Measurements from ENCODE around the gene ERP27. TPM values are rescaled to one million over a fixed set of nuclear protein-coding genes. Genes with fewer than 3 reads are reported as not detected.
A peak's percentile ranks its signal among the peaks of the same experiment; 100 is the strongest.

Gene ERP27
- total and polyA plus RNA-seq, 2 donors (not counting 1 experiment from before 2014, with no cell fraction given): 0.10 to 0.17 TPM

DNA sequence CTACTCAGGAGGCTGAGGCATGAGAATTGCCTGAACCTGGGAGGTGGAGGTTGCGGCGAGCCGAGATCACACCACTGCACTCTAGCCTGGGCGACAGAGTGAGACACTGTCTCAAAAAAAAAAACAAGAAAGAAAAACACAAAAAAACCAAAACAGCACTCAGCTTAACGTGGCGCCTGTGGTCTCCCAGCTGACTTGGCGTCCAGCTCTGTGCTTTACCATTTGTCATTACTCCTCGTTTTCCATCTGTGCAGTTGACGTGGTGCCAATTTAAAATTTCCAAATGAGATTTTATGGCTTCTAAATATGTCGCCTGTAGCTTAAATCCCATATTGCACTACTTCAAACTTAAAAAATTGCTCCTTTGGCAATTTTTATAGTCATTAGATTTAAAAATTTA lies 54.7 kb downstream of the ERP27 start:
- peak in 1 of 2 donors; percentile 39 for DNase-seq (ENCODE audit: low read depth in 2 of 2)
- TF ChIP-seq, protein P1, sequence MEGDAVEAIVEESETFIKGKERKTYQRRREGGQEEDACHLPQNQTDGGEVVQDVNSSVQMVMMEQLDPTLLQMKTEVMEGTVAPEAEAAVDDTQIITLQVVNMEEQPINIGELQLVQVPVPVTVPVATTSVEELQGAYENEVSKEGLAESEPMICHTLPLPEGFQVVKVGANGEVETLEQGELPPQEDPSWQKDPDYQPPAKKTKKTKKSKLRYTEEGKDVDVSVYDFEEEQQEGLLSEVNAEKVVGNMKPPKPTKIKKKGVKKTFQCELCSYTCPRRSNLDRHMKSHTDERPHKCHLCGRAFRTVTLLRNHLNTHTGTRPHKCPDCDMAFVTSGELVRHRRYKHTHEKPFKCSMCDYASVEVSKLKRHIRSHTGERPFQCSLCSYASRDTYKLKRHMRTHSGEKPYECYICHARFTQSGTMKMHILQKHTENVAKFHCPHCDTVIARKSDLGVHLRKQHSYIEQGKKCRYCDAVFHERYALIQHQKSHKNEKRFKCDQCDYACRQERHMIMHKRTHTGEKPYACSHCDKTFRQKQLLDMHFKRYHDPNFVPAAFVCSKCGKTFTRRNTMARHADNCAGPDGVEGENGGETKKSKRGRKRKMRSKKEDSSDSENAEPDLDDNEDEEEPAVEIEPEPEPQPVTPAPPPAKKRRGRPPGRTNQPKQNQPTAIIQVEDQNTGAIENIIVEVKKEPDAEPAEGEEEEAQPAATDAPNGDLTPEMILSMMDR (conservative IDR thresholded peaks at IDR 0.05 in 1 of 2, IDR thresholded peaks at IDR 0.05 in 1 of 2; ENCODE audit: low read depth in 1 of 2, low read length in 2 of 2): no peak
- TF ChIP-seq EZH2 (IDR thresholded peaks at IDR 0.05; ENCODE audit: low read length, missing control alignments): no peak
- no peaks in the 10 kb centered on the region for H3K36me3 ChIP-seq (ENCODE audit: control insufficient read depth, insufficient read depth, low read length)
- H3K9me3 ChIP-seq (ENCODE audit: control insufficient read depth, insufficient read depth, low read depth, low read length): no peaks in the 10 kb centered on the region
- H3K79me2 ChIP-seq (ENCODE audit: control insufficient read depth, insufficient read depth, low read length): no peaks in the 10 kb centered on the region
- no peaks in the 10 kb centered on the region for H3K27me3 ChIP-seq (ENCODE audit: control insufficient read depth, insufficient read depth, low read length)
- no peaks in the 10 kb centered on the region for H4K20me1 ChIP-seq (ENCODE audit: control insufficient read depth, extremely low read depth, insufficient read depth, low read length)
- peak overlapping the region in 1 of 4 experiments; percentile 11 for H3K4me3 ChIP-seq (replicated peaks in 1 of 4; ENCODE audit: control extremely low read depth in 1 of 4, insufficient read depth in 1 of 4, low read depth in 3 of 4, low read length in 4 of 4)
- H2AFZ ChIP-seq (ENCODE audit: low read length): no peak overlapping the region
- H3K9ac ChIP-seq (ENCODE audit: insufficient read depth, low read length): no peak overlapping the region
- peaks cover 6% of the 10 kb centered on the region for H3K4me1 ChIP-seq (ENCODE audit: control insufficient read depth, extremely low read depth, insufficient read depth, low read length)
- no peak overlapping the region for H3K27ac ChIP-seq (ENCODE audit: insufficient read depth, low read length)
- no peak overlapping the region for H3K4me2 ChIP-seq (ENCODE audit: extremely low read depth, insufficient read depth, low read length)

DNA sequence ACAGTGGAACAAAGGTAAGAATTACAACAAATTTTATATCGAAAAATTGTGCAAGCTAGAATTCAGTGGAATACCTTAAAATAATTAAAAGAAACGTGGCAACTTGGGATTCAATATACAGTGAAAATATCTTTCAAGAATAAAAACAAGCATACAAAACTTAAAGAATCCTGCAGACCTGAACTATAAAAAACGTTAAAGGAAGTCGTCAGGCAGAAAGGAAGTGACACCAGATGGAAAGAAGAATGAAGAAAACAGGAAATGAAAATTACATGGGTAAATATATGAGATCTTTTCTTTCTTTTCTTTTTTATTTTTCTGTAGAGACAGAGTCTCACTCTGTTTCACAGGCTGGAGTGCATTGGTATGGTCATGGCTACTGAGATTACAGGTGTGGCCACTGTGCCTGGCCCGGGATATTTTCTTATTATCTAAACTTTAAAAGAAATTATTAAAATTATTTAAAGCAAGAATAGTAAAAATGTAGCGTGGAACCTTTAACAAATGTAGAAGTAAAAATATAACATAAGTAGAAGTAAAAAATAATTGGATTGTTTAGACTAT lies 57.4 kb downstream of the ERP27 start:
- Histone ChIP-seq H3K4me3 (replicated peaks in 1 of 4; ENCODE audit: control extremely low read depth in 1 of 4, insufficient read depth in 1 of 4, low read depth in 3 of 4, low read length in 4 of 4) (no peak overlapping the region), H3K27me3 (ENCODE audit: control insufficient read depth, insufficient read depth, low read length) (no peaks in the 10 kb centered on the region), H3K4me1 (ENCODE audit: control insufficient read depth, extremely low read depth, insufficient read depth, low read length) (peaks cover 6% of the 10 kb centered on the region), H3K9me3 (ENCODE audit: control insufficient read depth, insufficient read depth, low read depth, low read length) (no peaks in the 10 kb centered on the region), H3K36me3 (ENCODE audit: control insufficient read depth, insufficient read depth, low read length) (no peaks in the 10 kb centered on the region), H3K27ac (ENCODE audit: insufficient read depth, low read length) (no peak overlapping the region), H3K79me2 (ENCODE audit: control insufficient read depth, insufficient read depth, low read length) (no peaks in the 10 kb centered on the region), H4K20me1 (ENCODE audit: control insufficient read depth, extremely low read depth, insufficient read depth, low read length) (no peaks in the 10 kb centered on the region), H2AFZ (ENCODE audit: low read length) (no peak overlapping the region), H3K9ac (ENCODE audit: insufficient read depth, low read length) (no peak overlapping the region), H3K4me2 (ENCODE audit: extremely low read depth, insufficient read depth, low read length) (no peak overlapping the region)
- no peak for DNase-seq (ENCODE audit: low read depth in 2 of 2)
- TF ChIP-seq, protein P1 (conservative IDR thresholded peaks at IDR 0.05 in 1 of 2, IDR thresholded peaks at IDR 0.05 in 1 of 2; ENCODE audit: low read depth in 1 of 2, low read length in 2 of 2): no peak
- no peak for TF ChIP-seq EZH2 (IDR thresholded peaks at IDR 0.05; ENCODE audit: low read length, missing control alignments)

- H3K9ac ChIP-seq (ENCODE audit: insufficient read depth, low read length): no peak overlapping the region
- H3K4me1 ChIP-seq (ENCODE audit: control insufficient read depth, extremely low read depth, insufficient read depth, low read length): no peaks in the 10 kb centered on the region
- DNase-seq (ENCODE audit: low read depth in 2 of 2): no peak
- H2AFZ ChIP-seq (ENCODE audit: low read length): no peak overlapping the region
- no peak overlapping the region for H3K4me3 ChIP-seq (replicated peaks in 1 of 4; ENCODE audit: control extremely low read depth in 1 of 4, insufficient read depth in 1 of 4, low read depth in 3 of 4, low read length in 4 of 4)
- H3K27me3 ChIP-seq (ENCODE audit: control insufficient read depth, insufficient read depth, low read length): no peaks in the 10 kb centered on the region
- TF ChIP-seq, protein P1 (conservative IDR thresholded peaks at IDR 0.05 in 1 of 2, IDR thresholded peaks at IDR 0.05 in 1 of 2; ENCODE audit: low read depth in 1 of 2, low read length in 2 of 2): no peak
- no peak for TF ChIP-seq EZH2 (IDR thresholded peaks at IDR 0.05; ENCODE audit: low read length, missing control alignments)
- no peak overlapping the region for H3K27ac ChIP-seq (ENCODE audit: insufficient read depth, low read length)
- H3K4me2 ChIP-seq (ENCODE audit: extremely low read depth, insufficient read depth, low read length): no peak overlapping the region
- H4K20me1 ChIP-seq (ENCODE audit: control insufficient read depth, extremely low read depth, insufficient read depth, low read length): no peaks in the 10 kb centered on the region
- H3K36me3 ChIP-seq (ENCODE audit: control insufficient read depth, insufficient read depth, low read length): no peaks in the 10 kb centered on the region
- no peaks in the 10 kb centered on the region for H3K79me2 ChIP-seq (ENCODE audit: control insufficient read depth, insufficient read depth, low read length)
- H3K9me3 ChIP-seq (ENCODE audit: control insufficient read depth, insufficient read depth, low read depth, low read length): no peaks in the 10 kb centered on the region
These were observed 59.0 kb downstream of the ERP27 start for GRCh38 chr12:14879222-14879933.

All from fibroblast of lung (primary cell).